Renal pelvis (tissue), 4 donors: Measurements from ENCODE around the gene PLET1. TPM values are rescaled to one million over a fixed set of nuclear protein-coding genes. Genes with fewer than 3 reads are reported as not detected.

Source experiments
- DNase-seq: peaks from one replicate; pipeline ENCODE4 v3.0.0-alpha.2; 2013
- polyA plus RNA-seq, 3 donors: library from polyadenylated mRNA; unstranded; fragments of 120-200 nt; gene quantifications; one replicate each; pipeline ENCODE4 v1.2.1, GENCODE V29; 2013; ENCODE audit not compliant: insufficient read length in 3 of 3

PLET1 gene
- polyA plus RNA-seq, 3 donors = 0.14 TPM; not detected in 2

DNA sequence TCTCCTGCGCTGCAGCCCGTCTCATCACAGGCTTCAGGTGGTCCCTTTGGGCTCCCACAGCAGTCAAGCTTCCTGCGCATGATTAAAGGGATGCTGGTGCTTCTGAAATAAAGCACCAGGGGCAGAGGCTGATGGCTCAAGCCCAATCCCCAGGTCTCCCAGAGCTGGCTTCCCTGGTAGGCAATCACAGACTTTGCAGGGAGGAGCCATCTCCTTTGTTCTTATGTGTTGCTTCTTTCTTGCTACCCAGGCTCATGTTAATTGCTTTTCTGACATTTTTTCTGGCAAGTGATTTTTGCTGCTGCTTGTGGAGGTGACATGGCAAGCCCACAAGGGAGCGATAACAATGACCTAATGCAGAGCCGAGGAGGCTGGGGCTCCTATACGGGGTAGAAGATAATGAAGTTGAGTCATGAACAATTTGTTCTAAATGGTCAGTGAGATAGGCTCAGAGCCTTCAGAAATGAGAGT lies 25.2 kb upstream of the PLET1 start:
- no peak for DNase-seq

DNA sequence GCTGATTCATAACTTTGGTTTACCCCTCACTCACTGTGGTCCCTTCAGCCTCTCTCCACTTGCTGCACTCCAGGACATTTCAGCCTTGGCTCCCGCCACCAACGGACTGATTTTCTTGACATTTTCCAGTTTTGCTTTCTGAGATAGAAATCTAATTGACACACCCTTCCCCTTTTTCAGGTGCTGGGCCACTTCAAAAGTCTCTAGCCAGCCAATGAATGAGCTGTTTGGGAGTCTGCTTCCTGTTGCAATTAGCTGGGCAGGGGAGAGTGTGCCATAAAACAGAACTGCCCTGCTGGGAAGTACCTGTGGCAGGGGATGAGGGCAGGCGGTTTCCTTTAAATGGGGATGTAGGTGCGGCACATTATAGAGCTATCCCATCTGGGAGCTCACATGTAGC lies 21.1 kb upstream of the PLET1 start:
- no peak for DNase-seq

DNA sequence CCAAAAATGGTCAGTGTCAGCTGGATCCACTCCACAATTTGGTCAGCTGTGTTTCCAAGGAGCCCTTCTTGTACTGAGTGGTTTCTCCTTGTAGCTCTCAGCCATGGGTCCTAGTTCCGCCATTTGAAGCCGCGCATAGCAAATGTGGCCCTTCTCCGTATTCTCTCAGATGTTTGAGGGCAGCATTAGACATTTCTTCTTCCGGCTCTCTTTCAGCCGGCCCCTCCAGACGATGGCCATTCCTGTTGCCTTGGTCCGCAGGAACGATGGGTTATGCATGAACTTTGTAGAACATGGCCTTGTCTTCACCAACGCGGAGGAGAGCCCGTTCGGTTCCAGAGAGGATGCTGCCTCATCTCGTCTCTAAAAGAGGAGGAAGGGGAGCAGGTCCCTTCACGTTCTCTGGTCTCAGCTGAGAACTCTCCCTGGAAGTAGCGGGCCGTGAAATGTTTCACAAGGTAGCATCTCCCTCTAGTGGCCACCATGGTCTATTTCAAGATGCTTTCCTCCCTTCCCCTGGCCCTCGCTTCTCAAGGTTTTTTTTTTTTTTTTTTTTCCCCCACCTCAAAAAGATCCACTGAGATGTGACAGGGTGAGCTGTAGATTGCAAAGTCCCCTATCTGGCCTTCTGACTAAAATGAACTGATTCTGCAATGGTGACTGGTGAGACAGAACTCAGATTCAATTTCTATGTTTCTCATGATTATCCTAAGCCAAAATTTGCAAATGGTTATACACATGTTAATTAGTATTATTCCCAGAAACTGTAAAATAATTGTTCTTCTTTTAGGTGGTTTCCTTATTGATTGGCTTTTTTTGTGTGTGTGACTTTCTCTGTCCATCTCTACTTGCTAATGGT lies 19.8 kb upstream of the PLET1 start:
- DNase-seq = peak; percentile 77

DNA sequence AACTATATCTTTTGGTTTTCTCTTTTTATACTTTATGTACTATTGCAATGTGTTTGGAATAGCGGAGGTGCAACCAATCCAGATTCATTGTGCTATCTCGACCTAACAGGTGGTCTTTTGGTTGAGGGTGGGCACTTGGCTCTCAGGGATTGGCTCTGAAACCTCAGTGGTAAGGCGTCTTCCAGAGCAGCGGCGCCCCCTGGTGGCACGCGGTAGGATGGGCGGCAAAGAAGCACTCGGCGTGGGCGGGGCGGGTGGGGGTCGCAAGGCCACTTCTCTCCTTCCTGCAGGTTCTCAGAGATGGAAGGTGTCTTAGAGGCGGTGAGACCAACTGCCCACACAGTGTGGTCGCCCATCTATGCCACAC lies 19.2 kb upstream of the PLET1 start:
- DNase-seq = peak; percentile 54

DNA sequence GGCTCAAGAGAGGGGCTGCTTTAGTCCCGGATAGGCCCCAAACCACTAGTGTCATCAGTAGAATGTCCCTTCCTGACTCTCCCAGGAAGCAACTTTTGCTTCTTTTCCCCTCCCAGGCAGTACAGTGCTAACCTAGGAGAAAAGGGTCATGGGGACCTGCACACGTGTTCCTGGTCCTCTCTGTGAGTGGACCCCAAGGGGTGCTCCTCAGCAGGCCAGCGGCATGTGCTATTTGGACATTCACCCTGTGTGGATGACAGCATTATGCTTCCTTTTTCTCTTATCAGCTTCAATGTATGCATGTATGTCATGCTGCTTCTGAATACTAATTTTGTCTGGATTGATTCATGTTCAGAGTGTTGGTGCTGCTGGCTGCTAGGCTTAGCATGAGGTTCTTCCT lies 18.1 kb upstream of the PLET1 start:
- no peak for DNase-seq

DNA sequence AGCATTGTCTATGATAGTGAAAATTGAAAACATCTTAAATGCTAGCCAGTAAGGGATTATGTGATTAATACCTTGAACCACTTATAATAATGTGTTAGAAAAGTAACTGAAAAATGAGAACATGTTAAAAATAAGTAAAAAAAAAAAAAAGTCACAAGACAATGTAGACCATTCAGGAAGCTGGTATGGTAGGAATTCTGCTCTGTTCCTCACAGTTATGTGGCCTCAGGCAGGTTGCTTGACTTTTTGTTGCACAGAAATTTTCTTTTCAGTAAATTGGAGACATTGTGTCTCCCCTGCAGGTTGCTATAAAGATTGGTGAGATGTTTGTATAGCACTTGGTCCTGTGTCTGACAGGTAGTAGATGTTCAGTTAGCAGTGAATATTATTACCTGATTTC lies 17.3 kb upstream of the PLET1 start:
- DNase-seq = no peak

DNA sequence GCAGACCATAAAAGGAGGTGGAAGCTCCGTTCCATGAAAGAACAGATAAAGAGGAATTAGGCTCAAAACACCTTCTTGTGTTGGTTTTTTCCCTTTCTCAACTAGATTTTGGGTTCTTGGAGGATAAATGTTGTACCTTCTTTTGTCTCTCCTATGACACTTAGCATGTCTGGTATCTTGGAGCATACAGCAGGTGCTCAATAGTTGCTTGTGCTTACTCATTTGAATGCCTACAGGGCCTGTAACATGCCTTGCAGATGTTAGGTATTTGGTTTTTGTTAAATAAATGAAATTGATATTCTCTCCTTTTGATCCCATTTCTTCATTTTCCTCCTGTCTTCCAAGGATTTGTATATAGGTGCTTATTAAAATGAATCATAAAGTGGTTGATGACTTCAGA lies 16.4 kb upstream of the PLET1 start:
- no peak for DNase-seq

DNA sequence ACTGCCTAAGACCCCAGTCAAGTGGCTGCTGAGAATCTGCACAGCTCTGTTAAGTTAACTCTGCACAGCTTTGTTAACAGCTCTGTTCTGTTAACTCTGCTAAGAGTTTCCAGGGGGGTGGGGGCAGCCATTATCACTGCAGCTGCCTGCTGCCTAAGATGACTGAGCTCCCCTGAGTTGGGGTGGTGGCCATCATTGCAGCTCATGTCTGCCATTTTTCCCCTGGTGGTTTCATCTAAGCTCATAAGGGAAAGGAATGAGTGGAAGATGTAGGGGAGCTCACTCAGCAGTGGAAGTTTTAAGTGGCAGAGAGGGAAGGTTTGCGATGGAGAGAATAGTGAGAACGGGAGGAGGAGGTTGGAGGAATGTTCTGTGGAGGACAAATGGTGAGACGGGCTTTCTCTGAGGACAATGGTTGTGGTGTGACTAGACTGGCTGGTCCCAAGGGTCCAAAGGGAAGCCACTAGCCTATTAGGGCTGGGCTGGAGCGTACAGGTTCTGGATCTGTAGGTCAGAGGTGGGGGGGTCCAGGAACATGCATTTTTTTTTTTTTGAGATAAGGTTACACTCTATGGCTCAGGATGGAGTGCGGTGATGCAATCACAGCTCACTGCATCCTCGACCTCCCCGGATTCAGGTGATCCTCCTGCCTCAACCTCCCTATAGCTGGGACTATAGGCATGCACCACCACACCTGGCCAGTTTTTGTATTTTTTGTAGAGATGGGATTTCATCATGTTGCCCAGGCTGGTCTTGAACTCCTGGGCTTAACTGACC lies 13.5 kb upstream of the PLET1 start:
- DNase-seq = no peak

DNA sequence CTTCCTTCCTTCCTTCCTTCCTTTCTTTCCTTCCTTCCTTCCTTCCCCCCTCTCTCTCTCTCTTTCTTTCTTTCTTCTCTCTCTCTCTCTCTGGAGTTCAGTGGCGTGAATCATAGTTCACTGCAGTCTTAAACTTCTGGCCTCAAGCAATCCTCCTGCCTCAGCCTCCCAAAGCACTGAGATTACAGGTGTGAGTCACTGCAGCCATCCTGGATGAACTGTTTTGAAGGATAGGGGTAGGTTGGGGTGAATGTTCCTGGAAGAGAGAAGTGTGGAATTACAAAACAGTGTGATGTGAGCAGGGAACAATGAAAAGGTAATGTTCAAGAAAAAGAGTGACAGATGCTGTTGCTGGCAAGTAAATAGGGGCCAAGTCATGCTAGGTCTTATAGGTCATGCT lies 12.4 kb upstream of the PLET1 start:
- DNase-seq = no peak

DNA sequence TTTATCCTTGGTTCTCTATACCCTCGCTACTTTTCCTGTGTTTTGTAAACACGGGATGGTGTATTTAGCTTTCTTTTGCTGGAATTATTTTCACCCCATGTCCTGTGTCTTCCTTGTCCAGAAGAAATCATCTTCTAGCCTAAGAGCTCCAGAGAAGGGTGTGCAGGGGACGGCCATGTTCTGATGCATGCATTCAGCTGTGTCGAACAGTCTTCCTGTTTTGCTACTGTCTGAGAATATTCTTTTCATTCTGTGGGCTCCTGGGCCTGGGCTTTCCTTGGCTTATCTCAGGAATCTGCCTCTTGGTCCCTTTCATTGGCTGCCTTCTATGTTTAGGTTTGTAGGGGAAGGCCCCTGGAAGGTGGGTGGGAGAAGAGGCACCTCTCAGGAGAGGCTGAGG lies 10.6 kb upstream of the PLET1 start:
- no peak for DNase-seq

DNA sequence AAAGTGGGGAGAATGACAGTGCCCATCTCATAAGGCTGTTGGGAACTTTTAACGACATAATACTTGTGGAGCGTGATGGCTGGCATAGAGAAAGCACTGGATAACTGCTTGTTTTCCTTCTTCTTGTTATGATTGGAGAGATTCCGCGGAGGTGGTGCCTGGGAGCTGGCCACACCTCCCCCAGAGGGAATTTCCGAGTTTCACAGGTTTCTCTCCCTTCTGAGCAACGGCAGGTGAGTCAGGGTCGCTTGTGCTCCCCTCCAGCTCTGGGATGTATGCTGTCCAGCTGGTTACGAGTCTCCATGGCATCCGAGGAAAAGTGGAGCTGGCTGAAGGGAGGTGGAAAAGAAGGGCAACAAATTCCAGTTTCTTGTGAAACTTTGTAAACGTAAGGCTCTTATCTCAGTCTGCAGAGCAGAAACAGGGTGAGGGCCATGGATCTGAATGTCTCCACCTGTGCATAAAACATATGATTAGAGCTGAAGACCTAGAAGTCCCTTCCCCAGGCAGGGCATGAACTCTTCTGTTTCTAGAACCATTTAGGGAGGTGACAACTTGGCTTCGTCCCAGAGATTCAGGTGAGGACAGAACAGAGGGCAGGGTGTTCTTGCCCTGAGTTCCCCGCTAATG lies 10.0 kb upstream of the PLET1 start:
- DNase-seq = no peak

DNA sequence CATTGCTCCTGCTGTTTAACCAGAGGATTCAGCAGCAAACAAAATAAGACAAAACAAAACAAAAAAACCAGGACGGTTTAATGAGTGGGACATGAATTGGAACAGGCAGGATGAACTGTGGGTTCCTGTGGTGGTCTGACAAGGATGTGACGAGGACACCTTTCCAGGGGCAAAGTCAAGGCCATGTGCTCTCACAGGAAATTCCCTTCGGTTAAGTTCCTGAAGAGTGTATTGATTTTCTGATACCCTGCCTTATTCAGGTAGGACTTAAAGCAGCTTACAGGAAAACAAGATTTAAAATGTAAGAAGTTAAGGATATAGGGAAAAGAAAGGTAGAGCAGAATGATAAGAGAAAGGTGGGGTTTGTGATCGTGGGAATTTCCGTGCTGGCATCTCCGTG lies 8.5 kb upstream of the PLET1 start:
- DNase-seq = no peak

DNA sequence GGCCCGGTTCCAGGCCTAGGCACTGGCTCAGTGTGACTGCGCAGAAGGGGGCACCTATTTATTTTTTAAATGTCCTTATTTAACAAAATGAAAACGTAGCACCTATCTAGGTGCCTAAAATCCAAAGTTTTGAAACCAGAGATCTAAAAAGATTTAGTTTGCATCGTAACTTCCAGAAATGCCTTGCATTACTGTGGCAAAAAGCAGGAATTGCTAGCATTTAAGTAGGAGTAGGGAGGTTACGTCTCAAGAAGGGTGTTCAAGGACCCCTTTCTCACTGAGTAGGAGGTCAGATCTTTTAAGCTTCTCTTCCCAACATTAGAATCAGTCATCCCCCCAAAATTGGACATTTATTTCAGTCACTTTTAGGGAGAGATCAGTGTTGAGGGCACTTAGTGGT lies 7.7 kb upstream of the PLET1 start:
- no peak for DNase-seq

DNA sequence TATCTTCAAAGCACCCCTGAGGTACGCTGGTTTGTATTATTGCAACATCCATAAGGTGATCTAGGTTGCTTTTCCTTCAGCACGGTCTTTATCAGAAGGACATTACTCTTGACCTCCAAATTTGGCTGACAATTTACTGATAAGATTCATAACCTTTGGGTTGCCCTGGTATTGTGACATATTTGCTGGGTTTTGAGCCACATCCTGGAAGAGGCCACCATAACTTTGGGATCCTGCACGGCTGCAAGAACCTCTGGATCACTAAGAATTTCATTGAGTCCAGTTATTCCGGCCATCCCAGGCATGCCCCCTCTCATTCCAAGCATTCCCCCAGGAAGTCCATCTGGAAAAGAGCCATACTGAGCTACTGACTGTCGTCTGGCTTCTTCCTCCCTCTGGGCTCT lies 6.5 kb upstream of the PLET1 start:
- no peak for DNase-seq

DNA sequence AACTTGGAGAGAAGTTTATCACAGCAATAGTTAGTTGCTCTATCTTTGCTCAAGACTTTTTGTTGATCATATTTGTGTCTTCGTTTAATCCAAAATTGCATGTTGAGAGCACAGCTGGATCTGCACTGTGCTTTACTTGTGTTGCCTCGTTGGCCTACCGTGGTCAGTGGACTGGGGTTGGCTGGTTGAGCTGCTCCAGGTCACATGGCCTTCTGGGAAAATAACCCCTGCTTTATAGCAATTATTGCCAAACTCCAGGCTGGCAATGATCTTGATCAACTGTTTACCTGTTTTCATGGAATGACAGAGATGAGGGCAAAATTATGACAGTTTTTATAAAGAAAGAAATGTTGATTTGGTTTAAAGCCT lies 5.7 kb upstream of the PLET1 start:
- DNase-seq = no peak

DNA sequence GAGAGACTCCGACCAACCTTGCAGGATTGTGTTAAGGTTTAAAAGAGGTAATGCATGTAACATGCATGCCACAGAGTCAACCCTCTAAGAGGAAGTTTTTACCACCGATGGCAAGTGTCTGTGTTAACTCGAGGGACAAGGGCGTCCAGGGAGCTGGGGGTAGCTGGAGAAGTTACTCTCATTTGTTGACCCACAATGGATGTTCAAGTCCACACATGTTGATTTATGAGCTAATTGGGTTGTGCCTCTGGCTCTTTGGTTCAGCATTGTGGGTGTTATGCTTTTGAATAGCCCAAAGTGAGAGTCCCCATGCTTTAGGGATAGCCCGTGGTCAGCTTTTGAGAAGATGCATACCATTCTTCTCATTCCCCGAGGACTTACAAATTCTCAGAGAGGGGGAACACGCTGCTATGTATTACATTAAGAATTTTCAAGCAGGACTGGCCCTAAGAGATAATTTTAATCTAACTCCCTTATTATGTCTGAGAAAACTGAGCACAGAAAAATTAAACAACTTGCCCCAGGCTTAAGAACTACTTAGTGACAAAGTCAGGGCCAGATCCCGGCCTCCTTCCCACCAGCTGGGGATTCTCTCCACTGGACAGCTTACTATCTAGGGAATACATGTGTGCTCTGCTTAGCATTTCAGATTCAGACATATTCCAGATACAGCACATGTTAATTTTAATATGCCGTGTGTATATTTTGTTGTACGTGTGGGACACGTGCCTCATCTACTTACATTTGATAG lies 5.2 kb upstream of the PLET1 start:
- DNase-seq = no peak

DNA sequence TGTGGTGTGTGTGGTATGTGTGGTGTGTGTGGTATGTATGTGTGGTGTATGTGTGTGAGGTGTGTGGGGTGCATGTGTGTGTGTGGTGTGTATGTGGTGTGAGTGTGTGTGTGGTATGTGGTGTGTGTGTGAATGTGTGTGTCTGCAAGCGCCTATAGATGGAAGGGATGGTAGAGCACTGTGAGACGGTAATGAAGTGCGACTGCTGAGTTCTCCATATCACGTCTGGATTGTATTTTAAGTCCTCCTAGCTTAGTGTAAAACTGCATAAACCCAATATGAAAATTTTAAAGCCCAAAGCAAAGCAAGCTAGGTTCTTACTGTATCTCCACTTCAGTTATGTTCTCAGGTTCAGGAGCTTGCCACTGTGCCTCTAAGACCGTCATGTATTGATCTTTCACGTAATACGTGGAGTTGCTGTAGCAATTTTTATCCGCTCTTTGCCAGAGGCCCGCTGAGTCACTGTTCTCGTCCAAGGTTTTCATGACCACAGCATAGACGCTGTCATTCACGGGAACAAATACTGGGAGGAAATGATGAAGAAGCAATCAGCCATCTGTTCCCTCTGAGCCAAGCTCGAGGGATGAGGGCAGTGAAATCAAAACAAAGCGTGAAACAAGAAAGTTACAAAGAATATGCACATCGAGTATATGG lies 5.5 kb downstream of the PLET1 start:
- no peak for DNase-seq

DNA sequence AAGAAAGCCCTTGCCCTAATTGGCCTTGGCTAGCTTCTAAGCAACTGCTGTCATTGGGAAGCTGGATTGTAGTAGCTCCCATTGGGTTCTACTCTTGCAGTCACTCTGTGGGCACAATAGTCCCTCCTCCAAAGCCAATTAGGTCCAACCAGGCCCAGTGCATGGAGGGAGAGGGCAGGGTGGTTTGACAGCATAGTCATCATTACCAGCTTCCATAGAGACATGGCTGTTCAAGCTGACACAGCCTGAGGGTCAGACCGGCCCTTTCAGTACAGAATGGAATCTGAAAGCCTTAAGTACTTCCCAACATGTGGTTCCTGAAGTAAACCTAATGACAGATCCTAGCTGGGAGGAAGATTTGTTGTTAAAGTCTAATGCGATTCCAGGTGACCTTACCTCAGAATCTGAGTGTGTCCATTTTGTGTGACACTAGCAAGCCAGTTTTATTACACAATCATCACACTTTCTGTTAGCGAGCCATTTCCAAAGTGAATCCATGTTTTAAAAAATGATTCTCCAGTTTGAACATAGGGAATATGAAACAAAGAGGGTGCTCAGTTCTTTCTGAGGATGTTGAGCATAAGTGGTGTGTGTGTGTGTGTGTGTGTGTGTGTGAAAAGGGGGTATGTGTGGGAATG lies 6.9 kb downstream of the PLET1 start:
- DNase-seq = no peak

DNA sequence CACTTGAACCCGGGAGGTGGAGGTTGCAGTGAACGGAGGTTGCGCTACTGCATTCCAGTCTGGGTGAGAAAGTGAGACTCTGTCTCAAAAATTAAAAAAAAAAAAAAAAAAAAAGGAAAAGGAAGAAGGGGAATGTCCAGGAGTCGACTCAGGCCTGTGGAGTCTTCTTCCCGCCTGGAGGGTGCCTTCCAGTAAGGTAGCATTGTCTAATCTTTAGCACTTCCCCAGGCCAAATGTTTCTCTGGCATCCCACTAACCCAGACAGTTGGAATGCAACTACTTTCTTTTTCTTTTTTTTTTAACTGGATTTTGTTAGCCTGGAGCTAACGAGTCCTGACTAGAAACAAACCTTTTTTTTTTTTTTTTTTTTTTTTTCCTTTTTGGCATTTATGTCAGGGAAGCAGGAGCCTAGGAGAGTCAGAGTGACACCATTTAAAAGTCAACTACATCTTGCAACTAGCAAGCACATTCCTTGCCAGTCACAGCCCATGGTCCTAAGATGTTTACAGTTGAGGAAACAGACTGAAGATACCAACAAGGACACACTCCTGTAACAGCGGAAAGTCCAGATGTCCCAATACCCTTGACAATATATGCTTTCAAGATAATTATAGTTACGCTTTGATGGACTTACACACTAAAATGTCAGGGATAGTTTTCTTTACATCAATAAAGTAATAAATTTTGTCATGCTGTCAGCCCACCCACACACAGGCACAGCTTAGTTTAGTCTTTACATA lies 10.6 kb downstream of the PLET1 start:
- DNase-seq = peak; percentile 23

DNA sequence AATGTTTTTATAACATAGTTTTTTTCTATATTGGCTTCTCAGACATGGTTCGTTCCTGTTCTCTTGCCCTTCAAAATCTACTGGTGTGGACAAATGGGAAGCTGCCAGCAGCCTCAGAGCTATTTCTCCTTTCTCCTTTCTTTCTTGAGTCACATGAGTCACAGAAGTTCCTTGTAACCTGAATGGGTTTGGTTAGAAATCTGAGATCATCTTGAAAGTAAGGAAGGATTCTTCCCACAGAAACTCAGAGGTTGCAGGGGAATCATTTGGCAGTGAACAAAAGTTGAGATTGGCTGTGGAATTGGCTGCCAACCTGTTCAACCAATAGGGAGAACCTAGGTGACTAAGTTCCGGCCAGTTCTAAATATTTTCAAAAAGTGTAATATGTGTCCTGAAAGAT lies 12.5 kb downstream of the PLET1 start:
- DNase-seq = no peak
